ENCODE results near the gene RFWD3.

RFWD3 gene

GRCh38 chr16:74580833-74581232, 85.8 kb downstream of the RFWD3 start:
- no peak overlapping the region for H3K23ac ChIP-seq (ENCODE audit: low read length)
- no peak overlapping the region for H3K18ac ChIP-seq (ENCODE audit: low read length)
- no peak overlapping the region for H4K8ac ChIP-seq (ENCODE audit: low read depth, low read length)
- H3K4me2 ChIP-seq (ENCODE audit: low read length) = no peak overlapping the region
- no peak for DNase-seq
- no peak overlapping the region for H2AK5ac ChIP-seq (ENCODE audit: low read length)
- peaks cover 7% of the 10 kb centered on the region for H3K79me1 ChIP-seq (ENCODE audit: low read length)
- no peak overlapping the region for H4K5ac ChIP-seq (ENCODE audit: low read length)
- H2BK120ac ChIP-seq (ENCODE audit: low read depth, low read length) = no peak overlapping the region
- H3K4me3 ChIP-seq (ENCODE audit: low read length) = no peak overlapping the region
- H3K56ac ChIP-seq (ENCODE audit: low read length) = no peak overlapping the region
- no peaks in the 10 kb centered on the region for H3K27me3 ChIP-seq (ENCODE audit: insufficient read depth, low read length, poor library complexity)
- H3K79me2 ChIP-seq (ENCODE audit: control insufficient read depth, insufficient read depth, low read length) = peaks cover 30% of the 10 kb centered on the region
- no peak overlapping the region for H2BK15ac ChIP-seq (replicated peaks; ENCODE audit: low read depth)
- H3K4ac ChIP-seq (ENCODE audit: low read depth, low read length) = no peak overlapping the region
- H2BK5ac ChIP-seq (ENCODE audit: low read length) = no peak overlapping the region
- H3K9ac ChIP-seq (ENCODE audit: low read length) = no peak overlapping the region
- H3K4me1 ChIP-seq (ENCODE audit: control insufficient read depth, low read depth, low read length) = no peaks in the 10 kb centered on the region
- no peak overlapping the region for H3K27ac ChIP-seq (ENCODE audit: low read depth, low read length)
- no peaks in the 10 kb centered on the region for H3K36me3 ChIP-seq (ENCODE audit: control insufficient read depth, insufficient read depth, low read length)
- no CpG with 5 or more reads among the region's 3 CpGs for WGBS (ENCODE audit: extremely low coverage, insufficient coverage, low lambda C conversion rate)

GRCh38 chr16:74578838-74579237, 87.8 kb downstream of the RFWD3 start:
- peaks cover 10% of the 10 kb centered on the region for H3K79me1 ChIP-seq (ENCODE audit: low read length)
- H3K23ac ChIP-seq (ENCODE audit: low read length) = no peak overlapping the region
- H3K36me3 ChIP-seq (ENCODE audit: control insufficient read depth, insufficient read depth, low read length) = no peaks in the 10 kb centered on the region
- H3K4me2 ChIP-seq (ENCODE audit: low read length) = no peak overlapping the region
- no CpG with 5 or more reads among the region's 3 CpGs for WGBS (ENCODE audit: extremely low coverage, insufficient coverage, low lambda C conversion rate)
- no peak overlapping the region for H3K9ac ChIP-seq (ENCODE audit: low read length)
- H3K4ac ChIP-seq (ENCODE audit: low read depth, low read length) = no peak overlapping the region
- H2BK5ac ChIP-seq (ENCODE audit: low read length) = no peak overlapping the region
- no peak overlapping the region for H3K56ac ChIP-seq (ENCODE audit: low read length)
- no peaks in the 10 kb centered on the region for H3K4me1 ChIP-seq (ENCODE audit: control insufficient read depth, low read depth, low read length)
- no peak overlapping the region for H2BK15ac ChIP-seq (replicated peaks; ENCODE audit: low read depth)
- no peaks in the 10 kb centered on the region for H3K27me3 ChIP-seq (ENCODE audit: insufficient read depth, low read length, poor library complexity)
- no peak overlapping the region for H2AK5ac ChIP-seq (ENCODE audit: low read length)
- H3K4me3 ChIP-seq (ENCODE audit: low read length) = no peak overlapping the region
- no peak overlapping the region for H3K18ac ChIP-seq (ENCODE audit: low read length)
- H3K27ac ChIP-seq (ENCODE audit: low read depth, low read length) = no peak overlapping the region
- no peak overlapping the region for H4K8ac ChIP-seq (ENCODE audit: low read depth, low read length)
- H2BK120ac ChIP-seq (ENCODE audit: low read depth, low read length) = no peak overlapping the region
- H4K5ac ChIP-seq (ENCODE audit: low read length) = no peak overlapping the region
- peaks cover 35% of the 10 kb centered on the region for H3K79me2 ChIP-seq (ENCODE audit: control insufficient read depth, insufficient read depth, low read length)
- DNase-seq = no peak

DNA sequence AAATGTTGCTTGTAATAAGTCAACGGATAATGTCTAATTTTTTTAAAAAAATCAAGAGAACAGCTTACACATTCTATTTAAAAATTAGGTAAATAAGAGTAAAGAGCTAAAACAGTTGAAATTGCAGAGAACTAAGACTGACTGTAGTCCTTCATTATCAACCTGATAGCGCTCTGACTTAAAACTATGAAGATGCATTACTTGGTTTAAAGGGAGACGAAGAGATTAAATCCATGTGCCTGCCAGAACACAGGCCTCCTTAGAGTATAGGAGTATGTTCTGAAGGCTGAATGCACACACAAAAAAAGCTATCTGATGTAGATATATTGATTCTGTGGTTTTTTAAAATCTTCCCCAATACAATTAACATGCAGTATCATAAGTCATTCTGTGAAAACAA, 88.2 kb downstream of the RFWD3 start:
- H3K27me3 ChIP-seq (ENCODE audit: insufficient read depth, low read length, poor library complexity) = no peaks in the 10 kb centered on the region
- no peak overlapping the region for H3K27ac ChIP-seq (ENCODE audit: low read depth, low read length)

DNA sequence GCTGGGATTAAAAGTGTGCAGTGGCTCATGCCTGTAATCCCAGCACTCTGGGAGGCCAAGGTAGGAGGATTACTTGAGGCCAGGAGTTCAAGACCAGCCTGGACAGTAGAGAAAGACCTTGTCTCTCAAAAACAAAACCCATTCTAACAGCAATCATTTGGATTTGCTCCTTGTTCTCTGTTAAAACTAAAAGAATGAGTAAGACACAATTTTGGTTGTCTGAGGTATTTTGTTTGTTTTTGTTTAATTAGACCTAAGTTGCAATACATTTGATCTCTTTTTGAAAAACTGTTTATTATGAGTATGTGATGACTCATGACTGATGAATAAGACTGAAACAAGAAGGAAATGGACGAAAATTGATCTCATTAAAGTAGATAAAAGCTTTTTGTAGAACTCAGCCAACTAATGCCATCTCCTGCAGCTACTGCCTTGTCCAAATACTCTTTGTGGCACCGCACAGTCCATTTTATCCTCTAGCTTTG, 88.8 kb downstream of the RFWD3 start:
- Histone ChIP-seq H3K4me3 (ENCODE audit: low read length) (no peak overlapping the region), H3K79me2 (ENCODE audit: control insufficient read depth, insufficient read depth, low read length) (peaks cover 30% of the 10 kb centered on the region), H2BK5ac (ENCODE audit: low read length) (no peak overlapping the region), H3K23ac (ENCODE audit: low read length) (no peak overlapping the region), H4K8ac (ENCODE audit: low read depth, low read length) (no peak overlapping the region), H3K27ac (ENCODE audit: low read depth, low read length) (no peak overlapping the region), H4K5ac (ENCODE audit: low read length) (no peak overlapping the region), H2BK120ac (ENCODE audit: low read depth, low read length) (no peak overlapping the region), H3K4me1 (ENCODE audit: control insufficient read depth, low read depth, low read length) (no peaks in the 10 kb centered on the region), H3K27me3 (ENCODE audit: insufficient read depth, low read length, poor library complexity) (no peaks in the 10 kb centered on the region), H3K4me2 (ENCODE audit: low read length) (no peak overlapping the region), H2AK5ac (ENCODE audit: low read length) (no peak overlapping the region), H3K9ac (ENCODE audit: low read length) (no peak overlapping the region), H3K79me1 (ENCODE audit: low read length) (peaks cover 8% of the 10 kb centered on the region), H3K18ac (ENCODE audit: low read length) (no peak overlapping the region), H3K56ac (ENCODE audit: low read length) (no peak overlapping the region), H2BK15ac (replicated peaks; ENCODE audit: low read depth) (no peak overlapping the region), H3K36me3 (ENCODE audit: control insufficient read depth, insufficient read depth, low read length) (no peaks in the 10 kb centered on the region), H3K4ac (ENCODE audit: low read depth, low read length) (no peak overlapping the region)
- no peak for DNase-seq
- whole genome bisulfite sequencing (ENCODE audit: extremely low coverage, insufficient coverage, low lambda C conversion rate) = no CpG with 5 or more reads among the region's 2 CpGs

More for the DNA sequence above, 88.2 kb downstream of the RFWD3 start:
- no peak overlapping the region for H4K5ac ChIP-seq (ENCODE audit: low read length)
- H3K79me2 ChIP-seq (ENCODE audit: control insufficient read depth, insufficient read depth, low read length) = peaks cover 35% of the 10 kb centered on the region
- H3K79me1 ChIP-seq (ENCODE audit: low read length) = peaks cover 9% of the 10 kb centered on the region
- no peak for DNase-seq
- H2AK5ac ChIP-seq (ENCODE audit: low read length) = no peak overlapping the region
- H3K36me3 ChIP-seq (ENCODE audit: control insufficient read depth, insufficient read depth, low read length) = no peaks in the 10 kb centered on the region
- H2BK15ac ChIP-seq (replicated peaks; ENCODE audit: low read depth) = no peak overlapping the region
- no peak overlapping the region for H3K4me3 ChIP-seq (ENCODE audit: low read length)
- H2BK5ac ChIP-seq (ENCODE audit: low read length) = no peak overlapping the region
- H3K18ac ChIP-seq (ENCODE audit: low read length) = no peak overlapping the region
- H3K23ac ChIP-seq (ENCODE audit: low read length) = no peak overlapping the region
- no peak overlapping the region for H3K56ac ChIP-seq (ENCODE audit: low read length)
- no peaks in the 10 kb centered on the region for H3K4me1 ChIP-seq (ENCODE audit: control insufficient read depth, low read depth, low read length)
- no peak overlapping the region for H3K4me2 ChIP-seq (ENCODE audit: low read length)
- no CpG with 5 or more reads among the region's 3 CpGs for WGBS (ENCODE audit: extremely low coverage, insufficient coverage, low lambda C conversion rate)
- H3K9ac ChIP-seq (ENCODE audit: low read length) = no peak overlapping the region
- no peak overlapping the region for H2BK120ac ChIP-seq (ENCODE audit: low read depth, low read length)
- H4K8ac ChIP-seq (ENCODE audit: low read depth, low read length) = no peak overlapping the region
- no peak overlapping the region for H3K4ac ChIP-seq (ENCODE audit: low read depth, low read length)

- H3K27ac ChIP-seq (ENCODE audit: low read depth, low read length) = no peak overlapping the region
- H3K79me2 ChIP-seq (ENCODE audit: control insufficient read depth, insufficient read depth, low read length) = peaks cover 32% of the 10 kb centered on the region
- no peak overlapping the region for H3K4me2 ChIP-seq (ENCODE audit: low read length)
- no peak for DNase-seq
- WGBS (ENCODE audit: extremely low coverage, insufficient coverage, low lambda C conversion rate) = no CpG with 5 or more reads among the region's 12 CpGs
- no peak overlapping the region for H4K8ac ChIP-seq (ENCODE audit: low read depth, low read length)
- no peak overlapping the region for H3K23ac ChIP-seq (ENCODE audit: low read length)
- H3K4me3 ChIP-seq (ENCODE audit: low read length) = no peak overlapping the region
- H2BK120ac ChIP-seq (ENCODE audit: low read depth, low read length) = no peak overlapping the region
- H3K4me1 ChIP-seq (ENCODE audit: control insufficient read depth, low read depth, low read length) = no peaks in the 10 kb centered on the region
- no peaks in the 10 kb centered on the region for H3K36me3 ChIP-seq (ENCODE audit: control insufficient read depth, insufficient read depth, low read length)
- H3K79me1 ChIP-seq (ENCODE audit: low read length) = peaks cover 7% of the 10 kb centered on the region
- no peak overlapping the region for H2AK5ac ChIP-seq (ENCODE audit: low read length)
- no peak overlapping the region for H4K5ac ChIP-seq (ENCODE audit: low read length)
- H3K4ac ChIP-seq (ENCODE audit: low read depth, low read length) = no peak overlapping the region
- H3K56ac ChIP-seq (ENCODE audit: low read length) = no peak overlapping the region
- H2BK15ac ChIP-seq (replicated peaks; ENCODE audit: low read depth) = no peak overlapping the region
- no peak overlapping the region for H2BK5ac ChIP-seq (ENCODE audit: low read length)
- H3K9ac ChIP-seq (ENCODE audit: low read length) = no peak overlapping the region
- H3K27me3 ChIP-seq (ENCODE audit: insufficient read depth, low read length, poor library complexity) = no peaks in the 10 kb centered on the region
- H3K18ac ChIP-seq (ENCODE audit: low read length) = no peak overlapping the region
Observed at GRCh38 chr16:74575807-74576643, 90.7 kb downstream of the RFWD3 start.

All from mesendoderm (in vitro differentiated cells).